Stimulated activated CD4-positive, alpha-beta T cell treated with anti-CD3 and anti-CD28 coated beads, TNF-alpha, amount 100 ng/mL, for 24 hours (primary cell): ENCODE data around the gene BEGAIN.

Source experiments
- DNase-seq, 3 experiments: peaks; one replicate each; pipeline ENCODE4 v3.0.0-alpha.2; 2020; ENCODE audit warnings: low read depth in 3 of 3

Gene BEGAIN

DNA sequence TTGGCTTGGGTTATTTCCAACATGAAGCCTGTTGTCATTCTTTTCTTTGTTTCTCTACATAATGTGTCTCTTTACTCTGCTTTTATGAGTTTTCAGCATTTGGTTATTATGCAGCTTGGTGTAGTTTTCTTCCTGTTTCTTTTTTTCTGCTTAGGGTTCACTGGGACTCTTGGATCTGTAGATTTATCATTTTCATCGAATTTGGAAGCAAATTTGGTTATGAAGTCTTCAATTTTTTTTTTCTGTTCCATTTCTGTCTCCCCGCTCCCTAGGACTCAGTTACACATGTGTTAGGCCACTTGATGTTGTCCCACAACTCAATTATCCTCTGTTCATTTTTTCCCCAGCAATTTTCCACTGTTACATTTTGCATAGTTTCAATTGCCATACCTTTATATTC, 13.8 kb upstream of the BEGAIN start:
- DNase-seq: no peak

DNA sequence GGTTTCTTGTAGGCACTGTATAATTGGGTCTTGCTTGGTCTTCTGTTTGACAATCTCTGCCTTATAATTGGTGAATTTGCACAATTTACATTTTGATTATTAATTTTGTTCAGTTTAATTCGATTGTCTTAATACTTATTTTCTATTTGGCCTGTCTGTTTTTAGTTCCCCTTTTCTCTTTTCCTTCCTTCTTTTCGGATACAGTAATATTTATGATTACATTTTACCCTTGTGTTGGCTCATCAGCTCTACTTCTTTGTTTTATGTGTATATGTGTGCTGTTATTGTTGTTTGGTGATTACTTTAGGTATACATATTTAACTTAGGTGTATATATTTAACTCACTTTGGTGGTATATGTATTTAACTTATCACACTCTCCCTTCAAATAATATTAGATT, 12.8 kb upstream of the BEGAIN start:
- no peak for DNase-seq

DNA sequence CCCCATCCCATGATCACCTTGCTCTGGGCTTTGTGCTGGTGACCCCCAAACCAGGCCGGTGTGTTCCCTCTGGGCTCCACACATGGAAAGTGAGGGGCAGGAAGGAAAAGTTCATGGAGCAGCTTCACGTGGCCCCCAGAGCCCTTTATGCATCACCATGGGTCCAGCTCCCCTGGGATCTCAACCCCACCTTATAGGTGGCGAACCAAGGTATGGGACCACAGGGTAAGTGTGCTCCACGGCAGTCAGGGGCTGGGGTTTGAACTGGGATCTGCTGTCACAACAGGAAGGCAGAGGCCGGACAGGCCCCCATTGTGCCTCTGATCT, 7.4 kb upstream of the BEGAIN start:
- no peak for DNase-seq

DNA sequence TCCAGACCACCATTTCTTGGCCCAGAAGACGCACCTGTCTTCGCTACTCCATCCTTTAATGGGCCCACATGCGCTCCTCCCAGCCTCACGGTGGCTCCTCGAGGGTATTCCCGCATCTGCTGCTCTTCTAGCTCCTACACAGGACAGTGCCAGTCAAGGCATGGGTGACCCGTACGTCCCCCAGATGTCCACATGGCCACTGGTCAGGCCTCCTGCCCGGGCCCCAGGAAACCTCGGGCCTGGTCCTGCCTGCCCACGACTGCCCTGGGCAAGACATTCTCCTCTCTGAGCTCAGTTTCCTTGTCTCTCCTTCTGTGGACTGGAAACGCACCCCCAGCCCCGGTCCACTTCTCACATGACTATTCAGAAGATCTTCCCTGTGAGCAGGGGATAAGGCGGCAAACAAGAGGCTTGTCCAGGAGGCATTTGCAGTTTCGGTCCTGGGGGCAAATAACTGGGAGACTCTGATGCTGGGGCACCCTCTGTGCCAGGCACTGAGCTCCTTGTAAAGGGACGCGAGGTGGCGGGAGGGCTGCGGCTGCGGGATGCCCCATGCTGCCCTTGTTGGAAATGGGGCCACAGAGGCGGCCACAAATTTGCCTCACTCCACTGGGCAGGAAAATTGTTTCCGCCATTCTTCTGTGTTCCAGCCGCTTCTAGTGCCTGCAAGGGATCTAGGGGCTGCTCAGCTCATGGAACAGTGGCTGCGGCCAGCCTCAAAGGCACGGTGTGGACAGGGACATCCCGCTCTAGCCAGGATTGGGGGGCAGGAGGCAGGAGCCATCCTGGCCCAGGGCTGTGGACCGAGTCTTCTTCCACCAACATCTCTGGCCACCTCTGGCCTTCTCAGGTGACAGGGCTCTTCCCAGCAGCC, 6.8 kb upstream of the BEGAIN start:
- DNase-seq: no peak

DNA sequence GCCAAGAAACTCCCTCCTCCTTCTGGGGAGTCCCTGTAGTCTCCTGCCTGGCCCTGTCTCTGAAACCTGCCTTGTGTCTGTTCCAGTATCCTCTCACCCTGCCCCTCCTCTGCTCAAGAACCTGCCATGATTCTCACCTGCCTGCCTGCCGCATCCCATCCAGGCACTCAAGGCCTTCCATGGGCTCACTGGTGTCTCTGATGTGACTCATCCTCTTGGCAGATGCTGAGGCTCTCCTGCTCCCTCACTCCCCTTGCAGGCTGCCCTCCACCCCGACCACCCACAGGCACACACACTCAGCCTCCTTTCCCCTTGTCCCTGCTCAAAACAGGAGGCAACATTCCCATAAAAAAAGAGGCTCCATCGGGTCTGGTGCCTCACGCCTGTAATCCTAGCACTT, 5.8 kb upstream of the BEGAIN start:
- DNase-seq: no peak

DNA sequence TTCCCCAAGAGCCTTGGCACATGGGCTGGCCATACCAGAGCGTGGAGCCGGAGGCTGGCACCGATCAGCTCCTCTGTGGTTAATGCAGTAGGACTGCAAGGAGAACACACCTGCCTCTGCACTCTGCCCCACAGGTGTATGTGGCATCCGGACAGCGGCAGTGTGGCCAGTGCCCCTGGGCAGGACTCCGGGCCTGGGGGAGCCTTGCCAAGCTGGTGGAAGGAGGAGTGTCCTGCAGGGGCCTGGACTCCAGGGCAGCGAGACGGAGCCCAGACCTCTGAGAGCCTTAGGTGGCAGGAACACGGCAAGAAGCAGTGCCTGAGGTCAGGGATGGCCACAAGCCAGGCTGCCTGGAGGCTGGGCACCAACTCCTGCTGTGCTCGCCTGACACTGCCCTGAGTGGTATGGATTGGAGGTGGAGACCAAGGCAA, 5.3 kb upstream of the BEGAIN start:
- no peak for DNase-seq

DNA sequence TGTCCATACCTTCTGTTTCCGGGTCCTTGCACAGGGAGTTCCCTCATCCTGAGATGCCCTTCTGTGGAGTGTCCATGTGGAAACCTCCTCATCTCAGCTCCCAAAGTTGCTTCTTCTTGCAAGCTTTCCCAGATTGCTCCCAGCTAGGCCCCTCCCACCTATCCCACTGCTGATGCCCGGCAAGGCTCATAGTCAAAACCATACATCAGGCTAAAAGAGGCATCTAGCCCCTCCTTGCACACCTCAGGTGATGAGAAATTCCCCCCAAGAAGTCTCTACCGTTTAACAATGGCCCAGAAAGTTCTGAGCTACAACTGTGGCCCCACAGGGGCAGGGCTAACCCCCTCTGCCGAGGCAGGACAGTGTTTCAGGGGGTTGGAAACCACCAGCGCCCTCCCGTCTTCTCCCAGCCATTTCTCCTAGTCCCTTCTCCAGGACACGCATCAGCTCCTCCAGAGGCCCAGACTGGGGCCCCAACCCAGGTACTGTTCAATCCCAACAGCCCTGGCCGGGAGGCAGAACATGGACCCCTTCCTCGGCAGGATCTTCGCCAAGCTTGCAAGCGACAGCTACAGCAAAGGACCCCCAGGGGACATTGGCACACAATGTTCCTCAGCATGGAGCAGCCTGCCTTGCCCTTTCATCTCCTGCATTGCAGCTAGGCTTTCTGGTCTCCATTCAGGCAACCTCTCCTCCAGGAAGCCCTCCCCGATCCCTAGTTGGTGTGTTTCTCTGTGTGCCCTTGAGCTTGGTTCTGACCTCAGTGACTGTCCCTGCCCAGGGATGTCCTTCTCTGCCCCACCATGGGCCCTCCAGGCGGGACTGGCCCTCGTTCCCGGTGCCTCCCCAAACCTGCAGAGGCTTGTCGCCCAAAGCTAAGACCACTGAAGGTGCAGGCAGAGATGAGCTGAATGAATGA, 4.5 kb upstream of the BEGAIN start:
- DNase-seq: no peak

DNA sequence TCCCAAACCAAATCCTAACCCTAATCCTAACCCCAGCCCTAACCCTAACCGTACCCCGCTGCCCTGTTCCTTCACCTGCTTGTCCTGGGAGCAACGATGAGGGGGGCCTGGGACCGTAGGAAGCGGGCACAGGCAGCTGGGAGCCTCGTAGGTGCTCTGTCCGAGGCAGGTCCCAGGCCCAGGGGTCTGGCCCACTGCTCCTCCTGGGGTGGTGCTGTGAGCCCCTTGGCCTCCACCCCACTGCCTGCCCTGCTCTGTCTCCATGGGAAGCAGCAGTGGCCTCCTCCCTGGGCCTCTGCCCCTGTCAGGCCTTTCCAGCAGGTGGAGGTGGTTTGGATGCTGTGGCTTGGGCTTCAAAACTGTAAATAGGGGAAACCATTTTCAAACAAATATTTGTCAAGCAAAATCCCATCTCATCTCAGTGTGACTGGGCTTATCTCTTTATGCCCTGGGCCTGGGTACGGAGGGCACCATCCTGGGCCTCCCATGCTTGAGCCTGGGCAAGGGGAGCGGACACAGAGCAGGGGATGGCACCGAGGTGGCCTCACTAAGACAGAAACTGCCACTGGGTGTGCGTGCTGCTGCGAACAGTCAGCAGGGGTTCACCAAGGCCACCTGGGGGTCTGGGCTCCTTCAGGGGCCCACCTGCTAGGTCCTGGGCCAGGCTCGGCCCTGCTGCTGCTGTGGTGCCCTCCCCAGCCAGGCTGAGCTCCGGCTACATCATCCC, 3.7 kb upstream of the BEGAIN start:
- DNase-seq: no peak

DNA sequence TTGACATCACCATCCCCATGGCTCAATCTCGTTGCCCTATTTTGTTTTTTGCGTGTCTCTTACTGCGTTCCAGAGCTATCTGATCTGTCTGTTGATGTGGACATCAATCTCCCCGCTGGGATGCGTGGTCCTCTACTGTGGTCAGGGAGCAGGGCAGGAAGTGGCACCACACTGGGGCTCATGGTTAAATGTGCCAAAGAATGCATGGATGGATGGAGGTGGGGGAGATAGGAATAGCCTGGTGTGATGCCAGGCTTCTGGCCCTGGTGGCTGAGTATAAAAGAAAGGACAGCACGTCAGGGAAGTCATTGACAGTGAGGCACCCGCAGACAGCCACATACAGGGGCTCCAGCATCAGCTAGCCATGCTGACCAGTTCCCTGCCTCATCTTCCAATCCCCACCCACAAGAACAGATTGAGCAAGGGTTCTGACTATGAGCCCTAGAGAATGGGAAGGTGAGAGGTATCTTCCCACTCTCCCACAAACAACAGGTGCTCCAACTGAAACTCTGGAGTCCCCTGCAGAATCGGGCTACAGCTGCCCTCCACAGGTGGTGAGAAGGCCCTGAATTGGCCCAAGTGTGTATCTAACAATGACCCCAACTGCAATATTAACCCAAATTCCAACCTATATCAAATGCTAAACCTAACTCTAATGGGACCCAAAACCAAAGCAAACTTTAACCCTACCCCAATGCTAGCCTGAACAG, 2.7 kb upstream of the BEGAIN start:
- no peak for DNase-seq

DNA sequence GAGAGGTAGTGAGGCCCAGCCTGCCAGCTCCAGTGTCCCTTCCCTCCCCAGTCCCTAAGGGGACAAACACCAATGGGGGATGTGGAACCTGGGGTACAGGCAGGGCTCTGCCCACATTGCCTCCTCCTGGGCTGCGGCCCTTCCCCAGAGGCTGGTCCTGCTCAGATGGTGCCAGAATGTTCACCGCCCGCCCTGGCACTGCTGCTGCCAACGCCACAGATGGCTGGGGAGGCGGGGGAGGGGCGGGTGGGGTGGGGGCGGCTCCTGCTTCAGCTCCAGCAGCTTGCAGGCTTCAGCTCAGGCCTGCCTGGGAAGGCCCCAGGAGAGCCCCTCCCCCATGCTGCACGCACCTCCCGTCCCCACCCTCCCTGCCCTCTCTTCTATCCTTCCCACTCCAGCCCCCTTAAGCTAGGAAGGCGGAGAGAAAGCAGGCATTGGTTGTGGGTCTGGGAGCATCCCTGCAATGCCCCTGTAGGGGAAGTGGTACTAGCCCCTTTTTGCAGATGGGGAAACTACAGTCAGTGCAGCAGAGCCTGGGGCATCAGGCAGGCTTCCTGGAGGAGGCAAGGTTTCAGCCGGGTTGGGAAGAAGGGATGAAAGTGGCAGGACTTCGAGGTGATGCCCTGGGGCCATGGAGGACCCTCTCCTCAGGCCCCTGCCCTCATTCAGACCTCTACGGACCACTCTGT, 2.0 kb upstream of the BEGAIN start:
- DNase-seq: no peak

DNA sequence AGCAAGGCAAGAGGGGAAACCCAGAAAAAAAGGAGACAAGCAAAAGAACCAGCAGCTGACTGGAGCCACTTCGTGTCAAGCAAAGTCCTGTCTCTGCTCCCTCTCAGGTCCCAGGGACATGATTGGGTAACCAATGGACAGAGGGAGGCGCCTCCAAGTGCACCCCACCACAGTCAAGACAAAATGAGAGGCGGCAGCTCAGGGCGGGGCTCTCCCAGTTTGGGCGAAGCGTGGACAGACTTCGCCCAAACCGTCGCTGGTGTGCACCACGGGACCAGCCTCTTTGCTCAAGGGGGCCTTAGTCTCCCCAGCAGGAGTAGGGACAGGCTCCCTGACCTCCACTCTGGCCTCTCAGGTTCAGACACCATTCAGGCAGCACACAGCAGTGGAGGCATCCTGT, 1.5 kb upstream of the BEGAIN start:
- no peak for DNase-seq

DNA sequence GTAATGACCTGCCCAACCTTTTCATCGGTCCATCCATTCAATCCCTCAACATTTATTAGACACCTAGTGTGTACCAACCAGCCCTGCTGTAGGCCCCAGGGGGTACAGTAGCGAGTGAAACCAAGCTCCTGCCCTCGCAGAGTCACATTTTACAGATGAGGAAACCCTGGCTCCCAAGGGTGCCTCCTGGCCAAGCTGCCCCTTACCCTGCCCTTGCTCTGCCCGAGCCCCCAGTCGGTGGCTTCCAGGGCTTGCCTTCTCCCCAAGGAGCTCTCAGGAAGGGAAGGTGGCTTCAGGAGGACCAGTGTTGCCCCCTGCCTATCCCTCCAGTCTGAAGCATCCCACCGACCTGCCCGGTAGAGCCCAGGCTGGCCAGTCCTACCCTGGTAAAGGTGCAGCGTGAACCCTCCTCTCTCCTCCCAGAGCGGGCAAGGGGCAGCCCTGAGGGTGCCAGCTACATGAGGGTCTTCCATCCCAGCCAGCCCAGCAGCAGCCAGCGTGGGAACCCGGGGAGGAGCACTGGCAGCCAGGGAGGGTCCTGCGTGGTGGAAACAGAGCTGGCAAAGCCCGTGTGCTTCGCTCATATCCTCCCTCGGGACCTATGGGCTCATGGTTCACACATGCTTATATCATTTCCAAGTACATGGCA, 670 bp upstream of the BEGAIN start:
- DNase-seq: no peak

DNA sequence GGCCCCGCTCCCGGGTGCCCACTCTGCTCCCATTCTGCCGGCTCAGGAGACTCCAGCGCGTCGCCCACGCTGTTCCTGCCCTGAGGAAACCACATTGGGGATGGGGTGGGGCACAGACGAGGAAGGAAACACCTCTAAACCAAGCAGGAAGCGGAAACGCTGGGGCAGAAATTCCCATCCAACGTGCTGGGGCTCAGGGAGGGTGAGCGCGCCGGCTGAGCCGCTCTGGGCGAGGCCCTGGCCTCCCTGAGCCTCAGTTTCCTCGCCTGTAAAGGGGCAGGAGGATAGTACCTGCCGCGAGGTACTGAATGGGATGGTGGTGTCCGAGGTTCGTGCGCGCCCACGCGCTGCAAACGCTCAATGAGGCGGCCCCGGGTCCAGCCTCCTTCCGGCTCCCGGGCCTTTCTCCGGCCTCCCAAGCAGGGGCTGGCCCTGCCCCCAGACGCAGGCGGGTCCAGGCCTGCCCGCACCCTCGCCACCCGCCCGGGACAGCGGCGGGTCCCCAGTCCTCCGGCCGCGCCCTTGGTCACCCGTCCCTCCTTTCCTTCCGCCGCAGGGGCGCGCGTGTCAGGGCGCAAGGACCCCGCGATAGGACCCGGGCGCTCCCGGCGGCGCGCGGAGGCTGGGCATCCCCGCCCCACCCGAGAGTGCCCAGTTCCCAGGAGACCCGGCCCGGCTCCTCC, 673 bp downstream of the BEGAIN start:
- DNase-seq: peak in 1 of 3 experiments; percentile 57

DNA sequence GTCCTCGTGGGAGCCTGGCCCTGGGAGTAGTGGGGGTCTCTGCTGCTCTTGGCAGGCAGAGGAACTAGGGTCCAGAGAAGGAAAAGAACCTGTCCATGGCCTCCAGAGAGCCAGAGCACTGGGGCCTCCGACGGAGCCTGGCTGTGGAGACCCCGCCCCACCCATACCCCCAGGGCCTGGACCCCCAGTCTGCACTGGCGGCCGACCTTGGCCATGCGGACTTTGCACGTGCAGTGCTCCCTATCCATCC, 1.1 kb downstream of the BEGAIN start:
- no peak for DNase-seq

DNA sequence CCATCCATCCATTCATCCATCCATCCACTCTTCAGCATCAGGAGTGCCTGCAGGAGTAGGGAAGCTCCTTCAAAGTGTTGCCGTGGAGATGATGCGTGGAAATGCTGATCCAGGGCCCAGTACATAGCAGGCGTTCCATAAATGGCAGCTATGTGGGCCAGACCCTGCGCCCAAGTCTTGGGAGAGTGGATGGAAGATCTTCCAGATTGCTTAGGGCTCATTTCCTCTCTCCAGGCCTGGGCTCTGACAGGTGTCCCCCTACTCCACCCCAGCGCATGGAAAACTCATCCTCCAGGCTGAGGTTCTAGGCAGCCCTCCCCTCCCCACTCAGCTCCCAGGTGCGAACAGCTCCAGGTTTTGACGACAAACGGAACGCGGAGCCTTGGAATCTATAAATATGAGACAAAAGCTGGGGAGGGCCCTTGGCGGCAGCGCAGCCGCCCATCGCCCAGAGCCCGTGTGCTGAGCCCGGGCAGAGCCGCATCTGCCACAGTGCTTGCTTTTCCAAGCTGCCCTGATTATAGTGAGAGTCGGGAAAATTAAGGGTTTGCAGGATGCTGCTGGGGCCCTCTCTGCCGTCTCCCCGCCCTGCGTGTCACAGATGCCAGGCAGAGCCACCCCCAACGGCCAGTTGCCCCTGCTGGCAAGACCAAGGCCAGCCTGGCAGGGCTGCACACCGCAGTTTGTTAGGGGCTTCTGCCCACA, 1.6 kb downstream of the BEGAIN start:
- no peak for DNase-seq

DNA sequence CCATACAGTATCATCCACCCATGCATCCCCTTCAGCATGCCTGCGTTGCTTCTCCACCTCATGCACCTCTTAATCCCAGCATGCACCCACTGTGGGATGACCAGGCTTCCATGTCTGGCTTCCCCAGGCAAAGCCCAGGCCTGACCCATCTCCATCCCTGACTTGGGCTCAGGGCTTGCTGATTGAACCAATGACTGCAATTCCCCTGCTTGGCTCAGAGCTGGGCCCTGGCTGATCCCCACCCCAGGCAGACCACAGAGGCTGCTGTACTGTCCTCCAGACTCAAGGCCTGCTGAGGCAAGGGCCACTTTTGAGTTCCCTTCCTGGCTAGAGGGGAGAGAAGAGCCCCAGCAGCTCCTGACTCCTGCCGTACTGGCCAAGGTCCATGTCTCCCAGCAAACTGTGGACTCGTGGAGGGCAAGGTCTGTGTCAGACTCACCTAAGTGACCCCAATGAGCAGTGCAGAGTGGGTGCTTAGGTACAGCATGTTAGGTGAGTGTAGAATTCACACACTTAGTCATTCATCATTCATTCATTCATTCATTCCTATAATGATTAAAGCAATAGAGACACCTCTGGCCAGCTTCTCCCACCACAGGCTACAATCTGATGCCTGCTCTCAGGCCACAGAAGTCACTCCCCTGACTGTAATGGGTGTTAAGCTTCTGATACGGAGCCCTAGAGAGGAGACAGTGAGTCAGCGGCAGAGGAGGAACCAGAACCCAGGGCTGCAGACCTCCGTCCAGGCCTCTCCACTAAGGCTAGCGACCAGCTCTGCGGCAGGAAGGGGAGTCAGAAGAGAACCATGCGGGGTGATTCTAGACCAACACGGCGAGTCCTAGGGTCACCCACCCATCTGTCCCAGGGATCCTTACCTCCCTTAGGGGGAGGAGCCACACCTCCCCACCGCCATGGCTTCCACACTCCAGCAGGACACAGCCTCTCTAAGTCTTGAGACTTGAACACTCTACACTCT, 2.9 kb downstream of the BEGAIN start:
- DNase-seq: no peak

DNA sequence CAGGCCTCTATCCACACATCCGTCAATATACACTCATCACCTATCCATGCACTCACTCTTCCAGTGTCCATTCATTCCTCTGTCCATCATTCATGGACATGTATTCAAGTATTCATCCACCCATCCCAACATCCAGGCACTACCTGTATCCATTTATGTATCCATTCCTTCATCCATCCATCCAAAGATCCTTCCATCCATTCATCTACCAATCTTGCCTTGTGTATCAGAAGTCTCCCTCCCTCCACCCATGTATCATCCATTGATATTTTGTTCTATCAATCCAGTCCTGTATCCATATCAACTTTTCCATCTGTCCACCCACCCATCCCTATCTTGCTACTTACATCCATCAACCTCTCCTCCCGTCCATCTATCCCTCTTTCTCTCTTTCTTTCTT, 4.0 kb downstream of the BEGAIN start:
- no peak for DNase-seq

DNA sequence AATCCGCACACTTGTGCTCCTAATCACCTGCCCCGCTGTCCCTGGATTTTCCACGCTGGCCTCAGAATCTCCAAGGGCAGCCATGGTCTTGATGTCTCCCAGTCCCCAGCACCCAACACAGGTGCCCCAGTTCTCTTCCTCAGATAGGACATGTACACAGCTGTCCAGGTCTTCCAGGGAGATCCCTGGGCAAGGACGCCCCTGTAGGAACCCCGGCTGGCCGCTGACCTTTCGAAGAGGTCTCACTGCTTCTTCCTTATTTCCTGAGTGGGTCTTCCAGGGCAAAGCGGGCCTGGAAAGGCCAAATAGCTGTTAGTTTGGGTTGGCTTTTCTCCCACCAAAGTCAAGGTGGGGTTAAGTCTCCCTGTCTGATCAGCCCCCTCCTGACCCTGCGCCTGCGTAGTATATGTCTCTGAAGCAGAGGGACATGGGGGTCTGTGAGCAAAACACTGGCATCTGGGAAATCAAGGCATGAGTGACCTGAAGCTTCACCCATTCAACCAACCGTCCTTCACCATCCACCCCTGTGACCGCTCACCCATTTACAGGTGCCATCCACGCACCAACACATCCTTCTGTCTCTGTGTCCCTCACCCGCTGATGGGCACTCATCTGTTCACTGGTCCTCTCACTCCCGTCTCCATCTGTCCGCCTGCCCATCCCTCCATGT, 4.6 kb downstream of the BEGAIN start:
- DNase-seq: no peak
